ENCODE results near the gene DCP1A.

DNA sequence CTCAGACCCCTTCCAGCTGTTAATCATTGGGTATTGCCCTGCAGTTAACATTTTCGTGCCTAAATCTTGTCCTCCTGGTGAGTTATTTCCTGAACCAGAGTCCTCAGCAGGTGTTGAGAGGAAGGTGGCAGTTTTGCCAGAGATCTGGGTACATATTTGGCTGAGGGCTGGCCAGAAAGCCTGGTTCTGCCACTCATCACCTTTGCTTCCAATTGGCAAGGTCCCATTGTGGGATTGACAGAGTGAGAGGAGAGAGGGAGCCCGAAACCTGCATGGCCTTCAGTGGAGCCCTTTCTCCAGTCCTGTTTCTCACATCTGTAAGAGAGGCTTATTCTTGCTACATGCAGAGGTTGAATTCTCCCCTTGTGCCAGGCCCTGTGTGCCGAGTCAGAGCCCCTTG, 82.6 kb downstream of the DCP1A start:
- TF ChIP-seq, protein P1, sequence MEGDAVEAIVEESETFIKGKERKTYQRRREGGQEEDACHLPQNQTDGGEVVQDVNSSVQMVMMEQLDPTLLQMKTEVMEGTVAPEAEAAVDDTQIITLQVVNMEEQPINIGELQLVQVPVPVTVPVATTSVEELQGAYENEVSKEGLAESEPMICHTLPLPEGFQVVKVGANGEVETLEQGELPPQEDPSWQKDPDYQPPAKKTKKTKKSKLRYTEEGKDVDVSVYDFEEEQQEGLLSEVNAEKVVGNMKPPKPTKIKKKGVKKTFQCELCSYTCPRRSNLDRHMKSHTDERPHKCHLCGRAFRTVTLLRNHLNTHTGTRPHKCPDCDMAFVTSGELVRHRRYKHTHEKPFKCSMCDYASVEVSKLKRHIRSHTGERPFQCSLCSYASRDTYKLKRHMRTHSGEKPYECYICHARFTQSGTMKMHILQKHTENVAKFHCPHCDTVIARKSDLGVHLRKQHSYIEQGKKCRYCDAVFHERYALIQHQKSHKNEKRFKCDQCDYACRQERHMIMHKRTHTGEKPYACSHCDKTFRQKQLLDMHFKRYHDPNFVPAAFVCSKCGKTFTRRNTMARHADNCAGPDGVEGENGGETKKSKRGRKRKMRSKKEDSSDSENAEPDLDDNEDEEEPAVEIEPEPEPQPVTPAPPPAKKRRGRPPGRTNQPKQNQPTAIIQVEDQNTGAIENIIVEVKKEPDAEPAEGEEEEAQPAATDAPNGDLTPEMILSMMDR (conservative IDR thresholded peaks at IDR 0.05), result no peak
- no peak for TF ChIP-seq EZH2 (IDR thresholded peaks at IDR 0.05; ENCODE audit: low read depth)

Data from PC-9 (cell line).